Smooth muscle cell of the brain vasculature (primary cell): ENCODE results near the gene YY2.
"Not testable (repeated sequence)": the region's sequence is repeated elsewhere in the genome, so short reads cannot be mapped to it uniquely, and the experiment has no call there.

ENCODE experiments used
- DNase-seq: peaks from one replicate; pipeline ENCODE4 v3.0.0-alpha.2; 2012; ENCODE audit warnings: low read depth, low spot score

Gene YY2

GRCh38 chrX:21855937-21856415, at the start of gene YY2:
Gene YY2, plus strand, starts transcription at chrX:21855987. Its CDS starts 498 bp downstream, at chrX:21856485.
- DNase-seq: no peak

- no peak for DNase-seq
Observed at GRCh38 chrX:21806691-21807090, 49.1 kb upstream of the YY2 start.

- no peak for DNase-seq
Observed at GRCh38 chrX:21811832-21812231, 44.0 kb upstream of the YY2 start.

- no peak for DNase-seq
Observed at GRCh38 chrX:21812628-21813027, 43.2 kb upstream of the YY2 start.

GRCh38 chrX:21813612-21814368, 42.0 kb upstream of the YY2 start:
- DNase-seq: no peak

- no peak for DNase-seq
Observed at GRCh38 chrX:21816136-21816535, 39.7 kb upstream of the YY2 start.

- not testable (repeated sequence) for DNase-seq
Observed at GRCh38 chrX:21820170-21820569, 35.6 kb upstream of the YY2 start.

- no peak for DNase-seq
Observed at GRCh38 chrX:21821875-21822274, 33.9 kb upstream of the YY2 start.

- no peak for DNase-seq
Observed at GRCh38 chrX:21831496-21831895, 24.3 kb upstream of the YY2 start.

GRCh38 chrX:21837056-21837455, 18.7 kb upstream of the YY2 start:
- no peak for DNase-seq

GRCh38 chrX:21838937-21839333, 16.9 kb upstream of the YY2 start:
- no peak for DNase-seq

- peak; percentile 56 for DNase-seq
Observed at GRCh38 chrX:21839334-21840192, 16.2 kb upstream of the YY2 start, which contains the start of gene MBTPS2. Gene MBTPS2, plus strand, starts transcription at chrX:21839617. Its CDS starts 118 bp downstream, at chrX:21839735.

GRCh38 chrX:21840193-21840545, 15.6 kb upstream of the YY2 start:
- DNase-seq: no peak

- DNase-seq: no peak
Observed at GRCh38 chrX:21843179-21843578, 12.6 kb upstream of the YY2 start.

- no peak for DNase-seq
Observed at GRCh38 chrX:21845096-21845495, 10.7 kb upstream of the YY2 start.

GRCh38 chrX:21847342-21847741, 8.4 kb upstream of the YY2 start:
- DNase-seq: no peak

GRCh38 chrX:21853578-21853977, 2.2 kb upstream of the YY2 start:
- no peak for DNase-seq

GRCh38 chrX:21856504-21856903, 717 bp downstream of the YY2 start:
- DNase-seq: no peak

- no peak for DNase-seq
Observed at GRCh38 chrX:21863241-21863640, 7.5 kb downstream of the YY2 start.

GRCh38 chrX:21865436-21865835, 9.6 kb downstream of the YY2 start:
- no peak for DNase-seq

- DNase-seq: no peak
Observed at GRCh38 chrX:21870494-21870893, 14.7 kb downstream of the YY2 start.

- no peak for DNase-seq
Observed at GRCh38 chrX:21873063-21873775, 17.4 kb downstream of the YY2 start.
